GM19468 (cell line): ENCODE results near the gene PRTN3.

Experiments used
- ATAC-seq: cut with Tn5 transposase; IDR thresholded peaks from one replicate; pipeline ENCODE4 v1.9.1; 2021; ENCODE audit warnings: mild to moderate bottlenecking, moderate library complexity, moderate number of reproducible peaks; ENCODE audit not compliant: unreplicated experiment; ENCODE audit errors: extremely low read depth

The PRTN3 gene

DNA sequence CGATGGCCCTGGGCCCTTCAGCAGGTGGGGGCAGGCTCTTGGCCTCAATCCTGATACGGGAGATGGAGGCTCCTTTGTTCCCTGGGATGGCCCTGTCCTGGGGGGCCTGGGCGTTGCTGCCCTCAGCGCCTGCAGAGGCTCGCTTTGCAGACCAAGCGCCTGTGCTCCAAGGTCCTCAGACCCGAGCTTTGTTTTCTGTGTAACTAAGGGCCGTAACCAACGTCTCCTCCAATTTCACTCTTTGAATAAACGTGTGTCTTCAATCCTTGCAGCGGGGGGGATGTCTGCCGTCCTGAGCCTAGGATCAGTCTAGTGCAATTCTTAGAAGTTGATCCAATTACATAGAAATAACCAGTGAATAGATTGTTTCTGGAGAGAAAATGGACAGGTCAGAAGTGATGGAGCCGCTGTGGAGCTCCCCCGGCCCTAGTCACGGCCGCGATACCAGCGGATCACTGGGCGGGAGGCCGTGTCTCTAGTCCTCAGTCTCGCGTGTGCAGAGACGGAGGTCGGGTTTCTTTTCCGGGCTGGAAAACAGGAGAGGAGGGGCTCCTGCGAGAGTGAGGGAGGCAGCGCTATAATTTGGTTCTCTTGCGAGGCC is 38.2 kb upstream of the PRTN3 start:
- ATAC-seq = no peak

DNA sequence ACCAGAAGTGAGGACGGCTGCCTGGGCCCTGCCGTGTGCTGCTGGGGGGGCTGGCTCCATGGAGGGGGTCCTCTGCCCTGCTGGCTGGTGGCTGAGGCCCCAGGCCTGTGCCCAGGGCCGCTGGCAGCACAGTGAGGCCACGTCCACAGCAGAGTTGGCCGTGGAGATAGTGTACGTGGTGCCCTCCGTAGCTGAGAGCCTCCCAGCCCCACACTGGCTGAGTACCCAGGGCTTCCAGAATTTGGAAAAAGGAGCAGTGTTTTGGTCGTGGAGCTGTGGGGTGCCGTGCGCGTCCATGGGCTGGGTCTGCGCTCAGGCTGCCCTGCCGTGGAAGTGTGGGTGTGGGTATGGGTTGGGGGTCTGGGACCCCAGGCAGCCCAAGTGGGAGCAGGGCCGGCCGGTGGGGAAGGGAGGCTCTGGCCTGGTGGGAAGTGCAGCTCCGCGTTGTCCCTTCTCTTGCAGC is 37.7 kb upstream of the PRTN3 start:
- ATAC-seq = no peak

DNA sequence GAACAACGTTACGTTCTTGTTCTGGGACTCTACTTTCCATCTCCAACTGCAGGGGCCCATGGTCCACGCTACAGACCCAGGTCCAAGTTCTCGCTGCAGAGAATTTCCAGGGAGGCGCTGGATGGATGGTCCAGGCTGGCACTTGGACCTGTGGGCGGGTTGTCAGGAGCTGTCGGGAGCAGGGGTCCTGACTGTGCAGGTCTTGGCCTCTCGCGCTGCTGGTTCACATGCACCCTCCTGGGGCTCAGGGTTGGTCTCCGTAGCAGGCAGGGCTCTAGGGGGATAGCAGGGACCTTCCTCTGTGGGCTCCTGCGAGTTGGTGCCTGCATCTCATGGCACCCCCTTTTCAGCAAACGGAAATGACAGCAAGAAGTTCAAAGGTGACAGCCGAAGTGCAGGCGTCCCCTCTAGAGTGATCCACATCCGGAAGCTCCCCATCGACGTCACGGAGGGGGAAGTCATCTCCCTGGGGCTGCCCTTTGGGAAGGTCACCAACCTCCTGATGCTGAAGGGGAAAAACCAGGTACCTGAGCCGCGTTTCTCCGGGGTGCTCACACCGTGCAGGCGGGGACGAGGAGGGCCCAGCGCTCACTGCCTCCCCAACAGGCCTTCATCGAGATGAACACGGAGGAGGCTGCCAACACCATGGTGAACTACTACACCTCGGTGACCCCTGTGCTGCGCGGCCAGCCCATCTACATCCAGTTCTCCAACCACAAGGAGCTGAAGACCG is 36.9 kb upstream of the PRTN3 start:
- ATAC-seq = no peak

DNA sequence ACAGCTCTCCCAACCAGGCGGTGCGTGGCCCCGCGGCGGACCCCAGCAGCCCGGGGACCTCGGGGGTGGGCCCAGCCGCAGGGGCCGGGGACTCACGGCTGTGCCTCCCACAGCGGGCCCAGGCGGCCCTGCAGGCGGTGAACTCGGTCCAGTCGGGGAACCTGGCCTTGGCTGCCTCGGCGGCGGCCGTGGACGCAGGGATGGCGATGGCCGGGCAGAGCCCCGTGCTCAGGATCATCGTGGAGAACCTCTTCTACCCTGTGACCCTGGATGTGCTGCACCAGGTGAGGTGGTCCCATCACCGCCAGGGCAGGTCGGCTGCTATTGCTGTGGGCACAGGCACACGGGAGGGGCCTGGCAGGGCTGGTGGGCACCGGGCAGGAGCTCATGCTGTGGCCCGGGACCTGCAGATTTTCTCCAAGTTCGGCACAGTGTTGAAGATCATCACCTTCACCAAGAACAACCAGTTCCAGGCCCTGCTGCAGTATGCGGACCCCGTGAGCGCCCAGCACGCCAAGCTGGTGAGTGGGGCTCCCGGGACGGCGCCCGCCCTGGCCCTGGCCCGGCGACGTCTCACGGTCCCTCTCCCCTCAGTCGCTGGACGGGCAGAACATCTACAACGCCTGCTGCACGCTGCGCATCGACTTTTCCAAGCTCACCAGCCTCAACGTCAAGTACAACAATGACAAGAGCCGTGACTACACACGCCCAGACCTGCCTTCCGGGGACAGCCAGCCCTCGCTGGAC is 36.2 kb upstream of the PRTN3 start:
- no peak for ATAC-seq

DNA sequence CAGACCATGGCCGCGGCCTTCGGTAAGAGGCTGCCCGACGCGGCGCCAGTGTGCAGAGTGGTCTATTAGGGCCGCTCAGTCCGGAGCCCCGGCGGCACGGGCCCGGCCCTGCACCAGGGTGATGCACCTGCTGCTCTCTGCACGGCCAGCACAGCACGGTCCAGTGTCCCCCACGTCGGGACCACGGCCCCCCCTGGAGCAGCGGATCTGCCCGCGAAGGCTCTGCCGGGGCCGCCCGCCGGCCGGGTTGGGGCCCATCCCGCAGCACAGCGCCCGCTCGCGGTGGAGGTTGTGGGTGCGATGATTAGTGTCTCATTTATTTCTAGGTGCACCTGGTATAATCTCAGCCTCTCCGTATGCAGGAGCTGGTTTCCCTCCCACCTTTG is 35.6 kb upstream of the PRTN3 start:
- no peak for ATAC-seq

DNA sequence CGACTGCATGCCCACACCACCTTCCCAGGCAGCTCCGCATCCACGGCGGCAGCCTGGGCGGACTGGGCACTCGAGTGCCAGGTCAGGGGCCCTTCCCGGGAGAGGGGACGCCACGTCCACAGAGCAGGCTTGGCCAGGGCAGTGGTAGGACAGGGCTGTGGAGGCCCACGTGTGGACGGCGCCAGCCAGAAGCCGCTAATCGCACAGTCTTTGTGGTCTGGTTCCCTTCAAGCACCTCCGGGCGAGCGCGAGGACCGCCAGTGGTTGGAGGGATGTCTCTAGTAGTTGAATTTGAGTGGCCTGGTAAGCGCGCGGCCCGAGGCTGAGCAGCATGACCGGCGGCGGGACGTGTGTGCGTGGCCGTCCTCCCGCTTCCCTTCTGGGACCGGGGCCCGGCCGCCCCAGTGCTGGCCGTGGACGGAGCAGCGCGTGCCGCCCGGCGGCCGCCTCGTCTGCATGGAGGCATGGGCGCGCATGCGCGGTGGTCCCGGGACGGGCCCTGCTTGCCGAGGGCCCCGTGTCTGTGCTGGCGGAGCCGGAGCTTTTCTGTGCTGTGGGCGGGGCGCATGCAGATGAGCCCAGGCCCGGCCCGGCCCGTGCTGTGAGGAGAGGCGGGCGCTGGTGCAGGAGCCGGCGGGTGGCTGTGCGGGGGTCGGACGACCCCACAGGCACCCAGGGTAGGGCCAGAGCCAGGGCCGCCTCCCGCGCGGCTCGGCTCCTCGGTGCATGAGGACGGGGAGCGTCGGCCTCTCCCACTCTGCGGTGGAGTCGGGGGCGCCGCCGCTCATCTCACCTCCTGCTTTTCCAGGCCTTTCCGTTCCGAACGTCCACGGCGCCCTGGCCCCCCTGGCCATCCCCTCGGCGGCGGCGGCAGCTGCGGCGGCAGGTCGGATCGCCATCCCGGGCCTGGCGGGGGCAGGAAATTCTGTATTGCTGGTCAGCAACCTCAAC is 34.9 kb upstream of the PRTN3 start:
- ATAC-seq = no peak

DNA sequence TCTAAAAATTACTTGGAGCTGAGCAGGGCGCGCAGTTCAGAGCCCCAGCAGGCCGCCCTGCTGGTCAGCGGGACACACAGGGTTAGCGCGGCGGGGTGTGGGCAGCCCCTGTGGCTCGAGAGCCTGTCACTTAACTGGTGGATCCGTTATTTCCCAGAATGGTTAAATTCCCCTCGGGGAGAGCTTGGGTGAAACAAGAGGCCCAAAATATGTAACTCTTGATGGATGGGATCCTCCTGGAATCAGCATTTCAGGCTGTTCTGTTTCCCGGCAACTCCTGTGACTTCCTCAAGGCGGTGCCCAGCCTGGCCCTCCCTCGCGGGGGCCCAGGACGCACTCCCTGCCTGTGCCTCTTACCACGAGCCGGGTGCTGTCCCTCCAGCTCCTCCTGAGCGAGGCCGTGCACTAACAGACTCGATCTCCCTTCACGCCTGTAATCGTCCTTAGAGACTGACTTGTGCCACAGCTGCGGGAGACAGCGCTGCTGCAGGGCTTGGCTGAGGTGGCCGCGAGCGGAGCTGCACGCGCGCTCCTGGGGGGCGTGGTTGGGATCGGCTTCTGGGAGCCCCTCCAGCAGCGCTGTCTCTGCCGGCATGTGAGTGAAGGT is 33.9 kb upstream of the PRTN3 start:
- no peak for ATAC-seq

DNA sequence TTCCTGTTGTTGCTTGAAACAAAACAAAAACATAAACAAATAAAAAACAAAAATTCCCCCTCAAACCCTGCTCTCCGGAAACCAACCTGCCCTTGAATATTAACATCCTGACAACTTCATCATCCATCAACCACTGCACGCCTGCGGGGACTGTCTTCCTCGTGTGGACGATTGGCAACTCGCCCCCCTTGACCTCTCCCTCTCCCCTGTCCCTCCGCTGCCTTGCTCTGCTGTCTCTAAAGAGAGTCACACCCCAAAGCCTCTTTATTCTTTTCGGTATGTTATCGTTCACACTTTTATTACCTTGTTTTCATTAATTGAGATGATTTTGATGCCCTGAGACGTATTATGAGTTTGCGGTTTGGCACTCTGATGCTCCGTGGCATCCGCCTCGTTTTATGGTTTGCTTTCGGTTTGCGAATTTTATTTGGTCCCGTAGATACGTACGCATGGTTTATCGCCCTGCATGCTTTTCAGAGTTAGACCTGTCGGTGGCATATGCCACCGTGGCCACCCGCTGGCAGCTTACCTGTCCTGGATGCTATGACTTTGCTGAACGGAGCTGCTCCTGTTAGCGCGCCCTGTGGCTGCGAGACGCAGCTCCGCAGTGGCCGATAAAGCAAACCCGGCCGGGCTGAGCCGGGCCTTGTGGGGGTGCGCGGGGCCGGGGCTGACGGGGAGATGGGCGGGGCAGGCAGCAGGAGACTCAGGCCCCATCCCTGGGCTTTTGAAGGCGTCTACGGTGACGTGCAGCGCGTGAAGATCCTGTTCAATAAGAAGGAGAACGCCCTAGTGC is 33.0 kb upstream of the PRTN3 start:
- no peak for ATAC-seq

DNA sequence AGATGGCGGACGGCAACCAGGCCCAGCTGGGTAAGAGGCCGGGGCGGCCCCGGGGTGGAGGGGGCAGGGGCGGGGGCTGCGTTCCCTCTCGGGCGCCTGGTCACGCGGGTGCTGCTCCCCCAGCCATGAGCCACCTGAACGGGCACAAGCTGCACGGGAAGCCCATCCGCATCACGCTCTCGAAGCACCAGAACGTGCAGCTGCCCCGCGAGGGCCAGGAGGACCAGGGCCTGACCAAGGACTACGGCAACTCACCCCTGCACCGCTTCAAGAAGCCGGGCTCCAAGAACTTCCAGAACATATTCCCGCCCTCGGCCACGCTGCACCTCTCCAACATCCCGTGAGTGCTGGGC is 32.4 kb upstream of the PRTN3 start:
- no peak for ATAC-seq

DNA sequence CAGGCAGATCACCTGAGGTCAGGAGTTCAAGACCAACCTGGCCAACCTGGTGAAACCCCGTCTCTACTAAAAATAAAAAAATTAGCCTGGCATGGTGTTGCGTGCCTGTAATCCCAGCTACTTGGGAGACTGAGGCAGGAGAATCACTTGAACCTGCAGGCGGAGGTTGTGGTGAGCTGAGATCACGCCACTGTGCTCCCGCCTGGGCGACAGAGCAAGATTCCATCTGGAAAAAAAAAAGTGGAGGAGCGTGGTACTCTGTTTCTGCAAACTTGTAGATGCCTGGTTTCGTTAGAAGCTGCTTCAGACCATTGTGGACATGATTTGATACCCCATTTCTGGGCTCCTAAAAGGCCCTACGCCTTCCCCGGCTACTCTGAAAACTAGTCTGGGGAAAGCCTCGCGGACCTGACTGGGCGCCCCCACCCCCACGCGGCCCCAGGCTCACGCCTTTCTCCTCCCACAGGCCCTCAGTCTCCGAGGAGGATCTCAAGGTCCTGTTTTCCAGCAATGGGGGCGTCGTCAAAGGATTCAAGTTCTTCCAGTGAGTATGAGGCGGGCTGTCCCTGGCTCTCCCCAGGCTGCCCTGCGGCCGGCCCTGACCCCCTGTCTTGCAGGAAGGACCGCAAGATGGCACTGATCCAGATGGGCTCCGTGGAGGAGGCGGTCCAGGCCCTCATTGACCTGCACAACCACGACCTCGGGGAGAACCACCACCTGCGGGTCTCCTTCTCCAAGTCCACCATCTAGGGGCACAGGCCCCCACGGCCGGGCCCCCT is 30.5 kb upstream of the PRTN3 start:
- ATAC-seq = no peak

DNA sequence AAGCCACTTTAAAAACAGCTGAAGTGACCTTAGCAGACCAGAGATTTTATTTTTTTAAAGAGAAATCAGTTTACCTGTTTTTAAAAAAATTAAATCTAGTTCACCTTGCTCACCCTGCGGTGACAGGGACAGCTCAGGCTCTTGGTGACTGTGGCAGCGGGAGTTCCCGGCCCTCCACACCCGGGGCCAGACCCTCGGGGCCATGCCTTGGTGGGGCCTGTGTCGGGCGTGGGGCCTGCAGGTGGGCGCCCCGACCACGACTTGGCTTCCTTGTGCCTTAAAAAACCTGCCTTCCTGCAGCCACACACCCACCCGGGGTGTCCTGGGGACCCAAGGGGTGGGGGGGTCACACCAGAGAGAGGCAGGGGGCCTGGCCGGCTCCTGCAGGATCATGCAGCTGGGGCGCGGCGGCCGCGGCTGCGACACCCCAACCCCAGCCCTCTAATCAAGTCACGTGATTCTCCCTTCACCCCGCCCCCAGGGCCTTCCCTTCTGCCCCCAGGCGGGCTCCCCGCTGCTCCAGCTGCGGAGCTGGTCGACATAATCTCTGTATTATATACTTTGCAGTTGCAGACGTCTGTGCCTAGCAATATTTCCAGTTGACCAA is 29.8 kb upstream of the PRTN3 start:
- no peak for ATAC-seq

DNA sequence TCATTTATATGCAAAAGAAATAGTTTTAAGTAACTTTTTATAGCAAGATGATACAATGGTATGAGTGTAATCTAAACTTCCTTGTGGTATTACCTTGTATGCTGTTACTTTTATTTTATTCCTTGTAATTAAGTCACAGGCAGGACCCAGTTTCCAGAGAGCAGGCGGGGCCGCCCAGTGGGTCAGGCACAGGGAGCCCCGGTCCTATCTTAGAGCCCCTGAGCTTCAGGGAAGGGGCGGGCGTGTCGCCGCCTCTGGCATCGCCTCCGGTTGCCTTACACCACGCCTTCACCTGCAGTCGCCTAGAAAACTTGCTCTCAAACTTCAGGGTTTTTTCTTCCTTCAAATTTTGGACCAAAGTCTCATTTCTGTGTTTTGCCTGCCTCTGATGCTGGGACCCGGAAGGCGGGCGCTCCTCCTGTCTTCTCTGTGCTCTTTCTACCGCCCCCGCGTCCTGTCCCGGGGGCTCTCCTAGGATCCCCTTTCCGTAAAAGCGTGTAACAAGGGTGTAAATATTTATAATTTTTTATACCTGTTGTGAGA is 29.2 kb upstream of the PRTN3 start:
- no peak for ATAC-seq

DNA sequence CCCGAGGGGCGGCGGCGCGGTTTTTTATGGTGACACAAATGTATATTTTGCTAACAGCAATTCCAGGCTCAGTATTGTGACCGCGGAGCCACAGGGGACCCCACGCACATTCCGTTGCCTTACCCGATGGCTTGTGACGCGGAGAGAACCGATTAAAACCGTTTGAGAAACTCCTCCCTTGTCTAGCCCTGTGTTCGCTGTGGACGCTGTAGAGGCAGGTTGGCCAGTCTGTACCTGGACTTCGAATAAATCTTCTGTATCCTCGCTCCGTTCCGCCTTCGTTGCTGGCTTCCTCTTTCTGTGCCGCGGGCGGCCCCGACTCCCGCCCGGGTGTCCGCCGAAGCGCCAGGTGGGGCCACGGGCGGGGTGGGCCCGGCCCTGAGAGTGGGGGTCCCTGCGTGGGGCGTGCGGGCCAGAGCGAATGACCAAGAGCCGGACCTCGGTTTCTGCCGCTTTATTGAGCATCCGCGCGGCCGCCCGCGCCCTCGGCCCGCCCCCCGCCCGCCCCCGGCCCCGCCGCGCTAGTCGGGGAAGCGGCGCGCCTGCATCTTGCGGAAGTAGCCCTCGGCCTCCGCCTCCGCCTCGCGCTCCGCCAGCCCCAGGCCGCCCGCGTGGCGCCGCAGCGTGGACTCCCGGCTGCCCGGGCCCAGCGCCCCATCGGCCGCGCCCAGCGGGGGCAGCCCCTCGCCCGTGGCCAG is 28.6 kb upstream of the PRTN3 start:
- ATAC-seq = no peak

DNA sequence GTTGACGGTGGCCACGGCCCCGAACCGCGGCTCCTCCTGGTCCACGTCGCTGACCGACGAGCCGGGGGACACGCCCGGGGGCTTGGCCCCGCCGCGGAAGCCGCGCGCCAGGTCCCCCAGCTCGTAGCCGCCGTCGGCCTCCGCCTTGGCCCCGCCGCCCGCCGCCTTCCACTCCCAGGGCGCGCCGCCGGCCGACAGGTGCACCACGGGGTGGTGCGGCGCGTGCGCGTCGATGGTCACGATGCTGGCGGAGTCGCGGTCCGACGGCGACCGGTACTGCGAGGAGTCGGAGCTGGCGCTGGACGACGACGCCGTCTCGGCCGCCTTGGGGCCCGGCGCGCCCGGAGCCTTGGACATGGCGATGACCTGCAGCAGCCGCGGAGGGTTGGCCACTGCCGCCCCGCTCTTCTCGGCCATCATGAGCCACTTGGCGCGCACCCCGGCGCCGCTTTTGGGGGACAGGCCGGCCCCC is 28.0 kb upstream of the PRTN3 start:
- ATAC-seq = no peak

DNA sequence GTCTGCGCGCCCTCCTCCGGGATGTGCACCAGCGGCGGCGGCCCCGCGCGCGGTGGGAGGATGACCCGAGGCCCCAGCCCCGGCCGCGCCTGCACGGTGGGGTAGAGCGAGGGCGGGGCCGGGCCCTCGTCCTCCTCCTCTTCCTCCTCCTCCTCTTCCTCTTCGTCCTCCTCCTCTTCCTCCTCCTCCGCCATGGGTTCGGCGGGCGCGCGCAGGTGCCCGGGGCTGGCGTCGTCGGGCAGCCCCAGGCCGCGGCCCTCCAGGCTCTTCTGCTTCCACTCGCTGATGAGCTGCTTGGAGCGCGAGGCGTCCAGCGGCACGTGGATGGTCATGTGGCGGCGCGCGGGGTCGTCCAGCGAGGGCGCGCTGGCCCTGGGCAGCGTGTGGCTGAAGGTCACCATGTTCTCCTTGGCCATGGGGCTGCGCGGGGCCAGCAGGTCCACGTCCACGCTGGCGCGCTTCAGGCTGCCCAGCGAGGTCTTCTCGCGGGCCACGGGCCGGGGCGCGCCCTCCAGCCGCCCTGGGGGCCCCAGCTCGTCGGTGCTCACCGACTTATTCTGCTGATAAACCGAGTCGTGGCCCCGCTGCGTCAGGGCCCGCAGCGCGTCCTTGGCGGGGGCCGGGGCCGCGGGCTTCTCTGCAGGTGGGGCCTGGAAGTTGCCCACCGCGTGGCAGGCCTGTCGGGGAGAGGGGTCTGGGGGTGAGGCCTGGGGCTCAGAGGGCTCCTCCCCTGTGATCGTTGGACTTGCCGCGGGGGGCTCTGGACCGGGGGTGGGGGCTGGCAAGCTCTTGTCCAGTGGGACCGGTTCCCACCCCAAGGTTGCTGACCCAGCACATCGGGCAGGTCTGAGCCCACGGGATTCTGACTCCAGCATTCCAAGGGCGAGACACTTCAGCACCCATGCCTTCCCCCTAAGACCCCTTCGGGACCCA is 27.3 kb upstream of the PRTN3 start:
- ATAC-seq = no peak
